SK-N-MC (cell line): ENCODE measurements around the gene SH3BP5L.

Experiments
- DNase-seq: peaks from one replicate; pipeline ENCODE4 v3.0.0-alpha.2; 2011; ENCODE audit warnings: low read depth, low spot score
- H3K27ac ChIP-seq: fragments of 200-600 bp; sonication (generic); 2 replicates; pipeline ENCODE4 v1.5.1; 2016; ENCODE audit warnings: mixed run types
- H3K36me3 ChIP-seq: fragments of 200-600 bp; sonication (generic); 2 replicates; pipeline ENCODE4 v1.6.1; 2017; ENCODE audit warnings: antibody characterized with exemption, low read length, mixed read lengths; ENCODE audit not compliant: insufficient read depth
- H3K4me3 ChIP-seq: fragments of 200-600 bp; sonication (generic); 2 replicates; pipeline ENCODE4 v1.5.1; 2016
- H3K9ac ChIP-seq: fragments of 200-600 bp; sonication (generic); 2 replicates; pipeline ENCODE4 v1.8.0; 2017; ENCODE audit warnings: mixed run types, mixed read lengths; ENCODE audit not compliant: insufficient read length
- H3K9me3 ChIP-seq: fragments of 200-600 bp; sonication (generic); 2 replicates; pipeline ENCODE4 v1.6.1; 2017; ENCODE audit warnings: low read depth, mild to moderate bottlenecking, antibody characterized with exemption, low read length, moderate library complexity, mixed read lengths
- EZH2 ChIP-seq: fragments of 200-600 bp; sonication (generic); IDR thresholded peaks from one replicate; pipeline ENCODE4 v1.6.1; 2017; ENCODE audit warnings: antibody characterized with exemption
- FOXP2 ChIP-seq: optimal IDR thresholded peaks from 2 replicates; pipeline ENCODE3; 2011; ENCODE audit warnings: mild to moderate bottlenecking, moderate library complexity; ENCODE audit not compliant: insufficient read depth; ENCODE audit errors: extremely low read length, control extremely low read depth
- POLR2AphosphoS5 ChIP-seq: IDR thresholded peaks from 2 replicates; pipeline ENCODE4 v1.6.1; 2012; ENCODE audit warnings: mild to moderate bottlenecking, low read depth, low read length, borderline replicate concordance

SH3BP5L gene

GRCh38 chr1:248816042-248816851 lies 9.5 kb downstream of the SH3BP5L start:
- Histone ChIP-seq H3K9ac (no peak overlapping the region), H3K27ac (no peak overlapping the region), H3K9me3 (no peaks in the 10 kb centered on the region), H3K36me3 (peaks cover 47% of the 10 kb centered on the region), H3K4me3 (no peak overlapping the region)
- DNase-seq: no peak
- TF ChIP-seq FOXP2: no peak
- TF ChIP-seq EZH2: no peak
- no peak for TF ChIP-seq POLR2AphosphoS5

GRCh38 chr1:248815407-248816034 lies 10.2 kb downstream of the SH3BP5L start:
- H3K36me3 ChIP-seq: peaks cover 44% of the 10 kb centered on the region
- TF ChIP-seq EZH2 (no peak), POLR2AphosphoS5 (no peak), FOXP2 (no peak)
- H3K4me3 ChIP-seq: no peak overlapping the region
- H3K27ac ChIP-seq: no peak overlapping the region
- DNase-seq: no peak
- H3K9me3 ChIP-seq: no peaks in the 10 kb centered on the region
- no peak overlapping the region for H3K9ac ChIP-seq

- no peak overlapping the region for H3K27ac ChIP-seq
- no peak overlapping the region for H3K4me3 ChIP-seq
- peaks cover 40% of the 10 kb centered on the region for H3K36me3 ChIP-seq
- TF ChIP-seq FOXP2 (no peak), POLR2AphosphoS5 (no peak), EZH2 (no peak)
- H3K9me3 ChIP-seq: no peaks in the 10 kb centered on the region
- H3K9ac ChIP-seq: no peak overlapping the region
- DNase-seq: no peak
These were observed 11.4 kb downstream of the SH3BP5L start for GRCh38 chr1:248814351-248814750.

GRCh38 chr1:248813546-248813945 lies 12.2 kb downstream of the SH3BP5L start:
- H3K27ac ChIP-seq: no peak overlapping the region
- H3K9ac ChIP-seq: no peak overlapping the region
- H3K36me3 ChIP-seq: peaks cover 40% of the 10 kb centered on the region
- TF ChIP-seq EZH2 (no peak), POLR2AphosphoS5 (no peak), FOXP2 (no peak)
- no peak overlapping the region for H3K4me3 ChIP-seq
- DNase-seq: no peak
- no peaks in the 10 kb centered on the region for H3K9me3 ChIP-seq

GRCh38 chr1:248812736-248813425 lies 12.8 kb downstream of the SH3BP5L start:
- H3K9ac ChIP-seq: no peak overlapping the region
- H3K9me3 ChIP-seq: no peaks in the 10 kb centered on the region
- H3K4me3 ChIP-seq: no peak overlapping the region
- no peak overlapping the region for H3K27ac ChIP-seq
- DNase-seq: no peak
- peaks cover 40% of the 10 kb centered on the region for H3K36me3 ChIP-seq
- TF ChIP-seq EZH2 (no peak), POLR2AphosphoS5 (no peak), FOXP2 (no peak)

- no peak for DNase-seq
- Histone ChIP-seq H3K4me3 (no peak overlapping the region), H3K36me3 (peaks cover 40% of the 10 kb centered on the region)
These were observed 13.9 kb downstream of the SH3BP5L start for GRCh38 chr1:248811514-248812490.

GRCh38 chr1:248810727-248811513 lies 14.8 kb downstream of the SH3BP5L start:
- no peaks in the 10 kb centered on the region for H3K9me3 ChIP-seq
- H3K4me3 ChIP-seq: no peak overlapping the region
- TF ChIP-seq FOXP2 (no peak), EZH2 (no peak), POLR2AphosphoS5 (no peak)
- peaks cover 31% of the 10 kb centered on the region for H3K36me3 ChIP-seq
- no peak overlapping the region for H3K9ac ChIP-seq
- H3K27ac ChIP-seq: no peak overlapping the region
- DNase-seq: no peak

More at GRCh38 chr1:248811514-248812490, 13.9 kb downstream of the SH3BP5L start:
- Histone ChIP-seq H3K27ac (no peak overlapping the region), H3K9ac (no peak overlapping the region), H3K9me3 (no peaks in the 10 kb centered on the region)
- TF ChIP-seq FOXP2: no peak
- no peak for TF ChIP-seq POLR2AphosphoS5
- no peak for TF ChIP-seq EZH2
